HG03378 (cell line): ENCODE measurements around the gene LYZL4.

Experiments
- ATAC-seq: cut with Tn5 transposase; IDR thresholded peaks from one replicate; pipeline ENCODE4 v1.9.1; 2021; ENCODE audit warnings: mild to moderate bottlenecking, moderate library complexity; ENCODE audit not compliant: unreplicated experiment

LYZL4 gene

DNA sequence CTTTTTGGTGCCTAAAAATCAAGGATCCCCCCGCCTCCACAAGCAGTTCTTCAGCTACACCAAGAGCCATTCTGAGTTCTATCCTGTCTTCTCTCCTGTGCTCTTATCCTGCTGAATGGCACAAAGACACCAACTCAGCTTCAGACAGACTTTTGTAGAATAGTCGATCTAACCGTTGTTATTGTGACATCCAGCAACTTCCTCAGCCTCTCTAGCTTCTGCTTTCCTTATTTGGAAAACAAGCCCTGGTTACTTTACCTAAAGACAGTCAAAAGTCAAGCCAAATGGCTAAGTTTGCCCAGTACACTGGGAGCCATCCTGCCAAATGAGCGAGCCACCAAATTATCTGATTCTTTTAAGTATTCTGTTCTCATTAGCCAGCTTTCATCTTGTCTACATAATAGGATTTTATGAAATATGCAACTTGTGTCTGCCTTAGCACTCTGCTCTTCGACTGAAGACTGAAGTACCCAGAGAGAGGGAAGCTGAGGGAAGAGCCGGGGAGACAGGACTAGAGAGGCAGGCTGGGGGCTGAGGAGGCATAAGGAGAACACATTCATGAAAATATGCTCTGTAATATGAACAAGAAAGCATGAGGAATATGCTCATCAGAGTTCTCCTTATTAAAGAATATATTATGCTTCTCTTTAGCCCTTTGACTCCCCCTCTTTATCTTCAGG is 35.1 kb downstream of the LYZL4 start:
- ATAC-seq: no peak

DNA sequence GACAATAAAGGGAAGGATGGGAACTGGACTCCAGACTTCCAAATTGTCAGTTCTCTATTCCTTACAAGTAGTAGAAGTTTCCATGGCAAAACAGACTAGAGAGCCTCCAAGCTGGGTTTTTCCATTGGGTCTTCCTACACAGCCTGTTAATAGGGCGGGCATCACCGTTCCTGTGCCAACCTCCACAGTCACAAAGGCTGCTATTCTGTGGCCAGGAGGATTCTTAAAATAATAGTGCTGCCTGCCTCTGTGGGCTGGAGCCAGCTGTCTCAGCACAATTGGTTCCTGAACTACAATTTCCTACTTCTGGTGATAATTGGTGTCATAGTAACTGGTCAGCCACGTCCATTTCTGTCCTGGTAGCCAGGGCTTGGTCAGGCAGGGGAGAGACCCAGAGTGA is 38.6 kb downstream of the LYZL4 start:
- no peak for ATAC-seq

DNA sequence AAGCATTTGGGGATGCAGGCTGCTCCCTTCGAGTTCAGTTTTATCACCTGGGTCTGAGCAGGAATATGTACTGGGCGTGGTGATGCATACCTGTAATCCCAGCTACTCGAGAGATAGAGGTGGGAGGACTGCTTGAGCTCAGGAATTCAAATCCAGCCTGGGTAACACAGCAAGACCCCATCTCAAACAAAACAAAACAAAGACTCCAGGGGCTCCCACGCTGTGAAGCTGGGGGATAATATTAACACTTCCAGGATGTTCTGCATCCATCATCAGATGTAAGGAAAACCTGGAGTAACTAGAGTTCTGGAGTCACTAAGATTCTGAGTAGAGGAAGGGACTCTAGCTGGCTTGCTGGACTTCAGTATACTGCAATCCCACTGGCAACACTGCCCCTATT is 40.6 kb downstream of the LYZL4 start:
- ATAC-seq: no peak

DNA sequence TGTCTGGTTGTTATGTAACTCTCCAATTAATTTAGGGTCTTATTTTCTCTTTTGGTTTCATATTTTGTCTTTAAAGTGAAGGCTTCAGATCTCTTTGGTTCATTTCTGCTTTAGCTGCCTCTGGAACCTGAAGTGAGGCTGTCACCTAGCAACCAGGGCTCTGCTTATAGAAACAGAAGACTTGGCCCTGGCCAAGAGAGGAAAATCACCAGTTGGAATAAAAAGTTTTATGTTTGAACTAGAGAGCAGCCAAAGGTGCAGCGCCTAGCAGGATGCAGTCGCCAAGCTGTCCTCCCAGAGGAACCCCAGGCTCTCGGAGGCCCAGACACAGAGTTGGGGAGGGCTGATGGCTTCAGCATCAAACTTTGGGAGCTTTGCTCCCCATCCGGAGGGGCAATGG is 41.1 kb downstream of the LYZL4 start:
- ATAC-seq: no peak

DNA sequence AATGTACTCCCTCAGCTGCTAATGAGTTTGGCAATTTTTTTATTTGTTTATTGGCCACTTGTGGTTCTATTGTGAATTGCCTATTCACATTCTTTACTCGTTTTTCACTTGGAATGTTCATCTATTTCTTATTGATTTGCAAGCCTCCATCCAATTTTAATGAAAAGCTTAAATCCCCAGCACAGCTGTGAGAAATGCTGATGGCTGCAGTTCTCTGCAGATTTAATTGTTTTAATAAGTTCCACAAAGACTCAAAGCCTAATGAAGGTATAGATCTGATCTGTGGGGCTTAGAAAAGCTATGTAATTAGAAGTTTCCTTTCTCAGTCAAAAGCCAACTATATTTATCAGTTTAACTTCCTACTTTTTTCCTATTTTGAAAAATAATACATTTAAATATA is 41.5 kb downstream of the LYZL4 start:
- ATAC-seq: no peak

DNA sequence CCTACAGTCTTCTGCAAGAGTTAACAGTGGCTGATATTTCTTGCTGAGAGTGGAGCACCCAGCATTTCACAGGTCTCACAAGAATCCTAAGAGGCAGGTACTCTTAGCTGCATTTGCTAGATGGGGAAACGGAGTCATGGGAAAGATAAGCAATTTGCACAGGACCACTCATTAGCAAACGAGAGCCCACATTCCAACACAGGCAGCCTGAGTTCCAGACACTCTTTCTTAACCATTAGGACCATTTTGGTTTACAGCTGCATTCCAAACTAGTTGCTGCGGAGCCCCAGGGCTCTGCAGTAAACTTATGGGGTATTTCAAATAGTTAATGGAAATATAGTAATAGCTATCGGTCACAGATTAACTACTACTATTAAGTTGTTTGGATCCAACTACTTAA is 42.5 kb downstream of the LYZL4 start:
- ATAC-seq: no peak

DNA sequence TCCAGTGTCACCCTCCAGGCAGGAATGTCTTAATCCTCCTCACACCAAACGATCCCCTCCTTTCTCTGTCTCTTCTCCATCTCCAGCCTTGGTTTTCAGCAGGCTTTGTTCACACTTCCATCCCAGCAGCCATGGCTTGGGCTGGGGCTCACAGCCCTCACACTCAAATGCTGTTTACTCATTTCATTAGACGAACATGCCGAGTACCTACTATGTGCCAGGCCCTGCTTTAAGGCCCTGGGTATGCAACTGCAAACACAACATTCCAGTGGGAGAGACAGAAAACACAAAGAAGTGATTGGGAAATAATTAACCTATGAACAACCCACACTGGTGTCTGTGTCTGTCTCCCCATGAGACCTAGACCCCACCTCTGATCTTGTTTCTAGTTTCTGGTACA is 43.9 kb downstream of the LYZL4 start:
- ATAC-seq: no peak

DNA sequence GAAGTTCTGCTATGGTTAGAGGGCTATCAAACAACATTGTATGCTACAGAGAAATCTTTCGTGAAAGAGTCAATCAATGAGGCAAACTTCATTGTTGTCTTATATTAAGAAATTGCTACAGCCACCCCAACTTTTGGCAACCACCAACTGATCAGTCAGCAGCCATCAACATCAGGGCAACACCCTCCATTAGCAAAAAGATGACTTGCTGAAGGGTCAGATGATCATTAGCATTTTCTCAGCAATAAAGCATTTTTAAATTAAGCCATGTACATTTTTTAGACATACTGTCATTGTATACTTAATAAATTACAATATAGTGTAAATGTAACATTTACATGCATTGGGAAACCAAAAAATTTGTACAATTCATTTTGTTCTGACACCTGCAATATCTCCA is 53.1 kb downstream of the LYZL4 start:
- ATAC-seq: no peak

DNA sequence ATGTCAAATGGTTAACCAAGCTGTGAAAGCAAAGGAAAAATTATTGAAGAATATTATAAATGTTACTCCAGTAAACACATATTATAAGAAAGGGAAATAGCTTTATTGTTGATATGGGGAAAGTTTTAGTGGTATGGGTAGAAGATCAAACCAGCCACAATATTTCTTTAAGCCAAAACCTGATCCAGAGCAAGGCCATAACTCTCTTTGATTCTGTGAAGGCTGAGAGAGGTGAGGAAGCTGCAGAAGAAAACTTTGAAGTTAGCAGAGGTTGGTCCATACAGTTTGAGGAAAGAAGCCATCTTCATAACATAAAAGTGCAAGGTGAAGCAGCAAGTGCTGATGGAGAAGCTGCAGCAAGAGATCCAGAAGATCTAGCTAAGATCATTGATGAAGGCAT is 54.8 kb downstream of the LYZL4 start:
- ATAC-seq: no peak

DNA sequence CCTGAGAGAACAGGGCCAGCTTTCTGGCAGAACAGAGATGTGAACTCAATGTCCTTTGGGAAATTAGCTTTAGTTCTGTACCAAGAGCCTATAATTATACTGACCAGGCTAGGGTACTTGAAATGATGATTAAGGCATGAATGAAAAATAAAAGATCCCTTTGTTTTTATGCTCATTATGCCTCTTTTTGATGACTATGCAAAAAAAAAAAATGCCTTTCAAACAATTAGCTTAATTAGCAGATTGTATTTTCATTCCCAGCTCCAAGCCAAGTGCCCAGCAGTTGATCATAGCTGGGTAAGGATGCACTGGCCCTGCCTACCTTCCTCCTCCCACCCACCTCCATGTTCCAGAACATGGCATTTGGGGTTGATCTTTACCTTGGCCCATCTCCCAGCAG is 56.8 kb downstream of the LYZL4 start:
- ATAC-seq: no peak

DNA sequence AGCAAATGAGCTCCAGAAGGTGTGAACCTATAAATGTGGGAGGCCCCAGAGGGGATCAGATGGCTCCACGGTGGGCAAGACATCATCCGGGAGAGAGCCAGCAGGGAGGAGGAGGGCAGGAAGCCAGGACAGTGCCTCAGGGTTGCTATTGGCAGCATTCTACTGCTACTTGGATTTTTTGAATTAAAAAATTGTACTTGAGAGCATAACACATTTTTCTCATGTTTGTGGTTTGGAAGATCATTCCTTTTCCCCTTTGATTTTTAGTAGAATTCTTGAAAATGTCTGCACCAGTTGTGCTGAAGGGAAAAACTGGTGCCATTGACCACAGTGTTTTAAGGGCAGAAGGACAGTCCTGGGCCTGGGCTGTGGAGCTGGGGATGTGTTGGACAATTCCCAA is 59.2 kb downstream of the LYZL4 start:
- no peak for ATAC-seq

DNA sequence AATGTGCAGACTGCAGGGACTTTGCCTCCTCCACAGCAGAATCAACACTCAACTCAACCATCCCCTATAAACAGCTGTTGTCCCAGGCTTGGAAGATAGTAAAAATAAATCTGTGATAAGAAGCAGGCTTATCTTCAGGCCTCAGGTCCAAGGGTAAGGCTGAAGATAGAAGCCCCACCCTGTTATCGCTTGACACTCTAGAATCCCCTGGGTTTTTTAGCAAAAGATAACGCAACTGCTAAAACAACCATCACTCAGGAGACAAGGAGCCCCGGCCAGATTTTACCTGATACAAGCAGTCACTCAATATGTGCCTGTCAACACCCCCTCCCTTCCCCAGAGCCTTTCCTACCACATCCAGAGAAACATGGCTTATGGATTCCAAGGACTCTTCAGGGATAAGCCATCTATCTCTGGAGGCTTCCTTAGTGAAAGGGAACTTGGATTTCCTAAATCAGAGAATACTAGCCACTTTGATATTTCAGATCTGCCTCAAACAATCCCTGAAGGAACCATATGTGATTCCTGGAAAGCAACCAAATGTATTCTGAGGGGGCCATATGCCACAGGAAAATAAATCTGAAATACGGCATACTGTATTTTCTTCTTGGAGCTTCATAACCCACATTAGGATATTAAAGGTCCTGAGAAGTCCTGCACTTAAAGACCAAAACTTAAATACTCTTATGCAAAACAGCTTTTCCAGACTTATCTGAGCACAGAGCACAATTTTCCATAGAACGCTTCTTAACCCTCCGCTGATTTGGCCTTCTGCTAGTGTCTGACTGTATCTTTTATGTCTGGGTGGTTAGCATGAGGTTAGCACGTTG is 60.4 kb downstream of the LYZL4 start:
- ATAC-seq: no peak

DNA sequence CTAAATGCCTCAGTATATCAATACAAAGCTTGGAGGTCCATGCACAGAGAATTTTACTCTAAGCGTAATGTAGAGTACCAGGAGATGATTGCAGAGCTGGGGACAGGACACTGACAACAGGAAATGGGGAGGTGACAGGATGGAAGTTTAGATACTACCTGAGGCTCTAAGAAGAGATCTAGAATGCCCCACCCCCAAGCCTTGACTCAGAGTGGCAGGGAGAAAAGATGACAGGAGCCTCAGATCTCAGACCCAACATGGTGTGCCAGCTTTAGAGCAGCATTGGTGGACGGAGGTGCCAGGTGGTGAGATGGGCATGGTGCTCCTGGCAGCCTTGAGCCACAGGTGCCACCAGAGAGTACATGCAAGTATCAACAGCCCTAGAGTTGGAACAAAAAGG is 62.5 kb downstream of the LYZL4 start:
- ATAC-seq: no peak
